GM21528 (cell line): ENCODE data around the gene UNC79.

ENCODE experiments used
- ATAC-seq: cut with Tn5 transposase; IDR thresholded peaks from one replicate; pipeline ENCODE4 v1.9.1; 2021; ENCODE audit warnings: mild to moderate bottlenecking, moderate library complexity; ENCODE audit not compliant: unreplicated experiment, low FRiP score

Gene UNC79

GRCh38 chr14:93702946-93703345 is 272.2 kb downstream of the UNC79 start:
- no peak for ATAC-seq

- no peak for ATAC-seq
These were observed 273.2 kb downstream of the UNC79 start for GRCh38 chr14:93703941-93704340.

DNA sequence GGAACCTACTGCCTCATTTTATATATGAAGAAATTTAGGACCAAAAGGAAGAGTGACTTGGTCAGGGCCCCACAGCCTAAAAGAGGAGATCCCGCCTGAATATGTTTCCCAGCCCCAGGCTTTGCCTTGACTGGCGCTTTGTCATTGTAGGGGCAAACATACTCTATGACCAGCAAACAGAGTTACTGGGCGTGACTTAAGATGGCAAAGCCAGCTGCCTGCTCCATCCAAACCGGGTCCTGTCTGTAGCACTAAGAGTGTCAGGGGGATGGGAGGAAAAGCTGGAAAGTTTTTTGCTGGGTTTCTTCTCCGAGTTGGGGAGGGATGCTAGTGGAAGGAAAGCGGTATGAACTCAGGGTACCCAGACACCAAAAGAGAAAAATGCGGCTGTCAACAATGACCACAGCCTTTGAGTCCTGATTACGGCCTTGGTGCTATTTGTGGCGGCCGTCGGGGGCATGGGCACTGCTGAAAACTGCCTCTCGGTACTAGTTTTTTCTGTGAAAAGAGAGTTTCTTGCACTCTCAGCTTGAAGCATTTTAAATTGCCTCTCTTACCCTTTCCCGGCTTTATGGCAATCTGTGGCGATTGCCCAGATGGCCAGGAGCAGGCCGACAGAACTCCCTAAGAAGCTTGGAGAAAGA is 274.9 kb downstream of the UNC79 start:
- no peak for ATAC-seq

DNA sequence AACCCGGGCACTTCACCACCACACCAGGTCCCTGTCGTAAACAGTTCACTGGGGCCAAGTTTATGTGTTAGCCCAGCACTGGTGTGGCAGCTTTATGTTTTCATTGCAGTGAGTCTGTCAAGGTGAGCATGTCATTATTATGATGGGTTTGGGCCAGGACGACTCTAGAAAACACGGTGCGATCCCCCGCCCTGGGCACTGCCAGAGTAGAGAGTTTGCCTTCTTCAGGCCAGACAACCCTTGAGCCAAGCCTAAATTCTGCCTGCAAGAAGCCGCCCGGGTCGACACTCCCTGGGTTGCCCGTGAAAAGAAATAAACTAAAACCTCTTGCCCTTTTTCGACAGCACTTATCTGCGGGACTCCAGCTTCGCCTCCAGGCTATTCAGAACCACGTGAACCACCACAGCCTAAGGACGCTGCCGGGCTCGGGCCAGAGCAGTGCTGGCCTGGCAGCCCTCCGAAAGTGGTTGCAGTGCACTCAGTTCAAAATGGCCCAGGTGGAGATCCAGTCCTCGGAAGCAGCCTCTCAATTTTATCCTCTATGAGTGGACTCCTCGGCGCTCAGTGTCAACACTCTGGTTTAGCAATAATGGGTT is 275.7 kb downstream of the UNC79 start:
- ATAC-seq: no peak

DNA sequence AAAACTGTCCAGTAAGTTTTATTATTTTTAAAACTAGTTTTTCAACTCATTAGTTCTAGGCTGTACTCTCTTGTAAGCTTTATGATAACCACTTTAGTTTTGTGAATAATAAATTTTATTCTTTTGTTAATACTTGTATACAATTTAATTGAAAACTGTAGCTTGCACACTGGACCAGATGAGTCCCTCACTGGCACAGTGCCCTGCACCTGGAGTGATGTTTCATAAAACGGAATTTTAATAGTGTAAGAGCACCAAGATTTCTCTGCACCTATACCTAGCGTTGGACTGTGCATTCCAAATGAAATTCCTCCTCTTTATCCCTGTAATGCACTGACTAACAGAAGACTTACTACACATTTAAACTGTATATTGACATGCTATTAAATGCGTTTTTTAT is 276.7 kb downstream of the UNC79 start:
- no peak for ATAC-seq

- no peak for ATAC-seq
These were observed 277.6 kb downstream of the UNC79 start for GRCh38 chr14:93708311-93708734.

- ATAC-seq: no peak
These were observed 278.1 kb downstream of the UNC79 start for GRCh38 chr14:93708800-93709199.

- ATAC-seq: no peak
These were observed 278.5 kb downstream of the UNC79 start for GRCh38 chr14:93709249-93709648.

DNA sequence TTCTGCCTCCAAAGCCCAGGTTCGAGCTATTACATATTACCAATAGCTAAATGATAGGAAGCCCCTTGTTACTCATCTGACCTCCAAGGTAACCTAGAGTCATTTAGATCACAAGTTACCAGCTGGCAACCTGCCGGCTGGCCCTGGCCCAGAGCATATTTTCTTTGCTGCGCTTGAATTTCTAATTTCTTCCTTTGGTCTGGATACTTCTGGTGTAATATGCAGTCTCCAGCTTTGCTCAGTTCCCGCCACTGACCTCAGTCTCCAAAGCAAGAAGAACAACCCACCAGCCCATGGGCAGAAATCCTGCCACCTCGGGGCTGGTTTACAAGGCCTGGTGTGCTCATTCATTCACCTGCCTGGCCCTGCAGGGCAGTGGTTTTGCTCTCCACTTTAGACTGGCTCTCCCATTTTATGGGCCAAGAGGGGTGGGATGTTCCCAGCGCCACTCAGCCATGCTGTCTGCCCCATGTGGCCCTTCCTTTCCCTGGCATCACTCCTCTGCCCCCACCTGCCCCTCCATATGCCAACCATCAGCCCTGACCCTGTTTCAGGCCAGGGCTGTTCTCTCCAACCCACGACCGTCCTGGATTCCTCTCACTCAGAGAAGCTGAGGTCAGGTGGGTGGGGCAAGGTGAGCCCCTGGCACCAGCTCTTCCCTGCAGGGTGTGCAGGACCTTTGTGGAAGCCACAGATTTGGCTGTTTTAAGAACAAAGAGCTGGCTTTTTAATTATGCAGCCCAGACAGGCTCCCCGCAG is 281.5 kb downstream of the UNC79 start:
- no peak for ATAC-seq

DNA sequence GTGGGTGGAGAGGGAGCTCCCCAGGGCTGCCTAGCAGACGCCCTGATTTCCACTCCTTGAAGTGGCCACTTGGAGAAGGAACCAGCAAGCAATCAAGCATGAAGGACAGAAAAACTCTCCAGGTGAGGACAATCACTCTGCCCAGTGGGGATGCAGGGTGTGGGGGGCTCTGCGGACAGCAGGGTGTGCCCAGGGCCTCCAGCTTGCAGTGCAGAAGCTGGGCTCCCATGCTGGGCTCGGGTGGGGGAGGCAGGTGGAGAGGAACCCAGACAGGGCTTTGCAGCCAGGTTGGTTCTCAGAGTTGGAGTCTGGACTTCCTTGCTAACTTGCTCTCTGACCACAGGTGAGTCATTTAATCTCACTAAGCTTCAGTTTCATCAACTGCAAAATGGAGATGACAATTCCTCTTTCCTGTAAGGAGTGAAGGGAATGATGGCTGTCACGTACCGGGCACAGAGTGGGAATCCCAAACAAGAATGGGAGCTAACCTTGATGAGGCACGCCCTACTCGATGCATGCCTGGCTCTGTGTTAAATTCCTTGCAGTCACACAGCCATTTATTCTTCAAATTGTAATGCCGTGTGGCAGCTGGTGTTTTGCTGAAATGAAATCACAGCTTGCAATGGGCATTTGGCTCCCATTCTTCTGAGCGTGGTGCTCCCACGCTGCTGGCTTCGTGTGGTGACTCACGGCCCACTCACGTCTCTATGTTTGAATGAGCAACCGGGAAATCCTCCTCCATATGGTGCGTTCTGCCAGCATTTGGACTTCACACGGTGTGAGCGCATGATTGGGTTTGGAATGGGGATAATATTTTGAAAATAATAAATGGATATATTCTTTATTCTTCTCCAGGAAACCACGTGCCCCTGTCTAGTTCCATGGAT is 282.3 kb downstream of the UNC79 start:
- ATAC-seq: no peak

- no peak for ATAC-seq
These were observed 283.1 kb downstream of the UNC79 start for GRCh38 chr14:93713726-93714405.

DNA sequence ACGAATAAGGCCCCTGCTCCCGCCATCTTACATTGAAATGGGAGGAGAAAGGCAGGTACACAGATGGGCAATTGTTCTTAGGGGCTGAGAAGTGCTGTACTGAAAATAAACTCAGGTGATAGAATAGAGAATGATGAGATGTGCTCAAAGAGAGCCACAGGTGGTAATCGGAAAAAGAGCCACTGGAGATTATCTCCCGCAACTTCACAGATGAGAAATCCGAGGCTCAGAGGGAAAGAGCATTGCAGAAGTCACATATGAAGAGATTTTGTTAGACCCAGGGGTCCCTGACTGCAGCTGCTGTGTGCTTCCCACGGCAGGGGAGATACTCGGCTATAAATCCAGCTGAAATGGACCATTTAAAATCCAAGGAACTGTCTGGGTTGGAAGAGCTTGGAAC is 283.9 kb downstream of the UNC79 start:
- ATAC-seq: no peak

DNA sequence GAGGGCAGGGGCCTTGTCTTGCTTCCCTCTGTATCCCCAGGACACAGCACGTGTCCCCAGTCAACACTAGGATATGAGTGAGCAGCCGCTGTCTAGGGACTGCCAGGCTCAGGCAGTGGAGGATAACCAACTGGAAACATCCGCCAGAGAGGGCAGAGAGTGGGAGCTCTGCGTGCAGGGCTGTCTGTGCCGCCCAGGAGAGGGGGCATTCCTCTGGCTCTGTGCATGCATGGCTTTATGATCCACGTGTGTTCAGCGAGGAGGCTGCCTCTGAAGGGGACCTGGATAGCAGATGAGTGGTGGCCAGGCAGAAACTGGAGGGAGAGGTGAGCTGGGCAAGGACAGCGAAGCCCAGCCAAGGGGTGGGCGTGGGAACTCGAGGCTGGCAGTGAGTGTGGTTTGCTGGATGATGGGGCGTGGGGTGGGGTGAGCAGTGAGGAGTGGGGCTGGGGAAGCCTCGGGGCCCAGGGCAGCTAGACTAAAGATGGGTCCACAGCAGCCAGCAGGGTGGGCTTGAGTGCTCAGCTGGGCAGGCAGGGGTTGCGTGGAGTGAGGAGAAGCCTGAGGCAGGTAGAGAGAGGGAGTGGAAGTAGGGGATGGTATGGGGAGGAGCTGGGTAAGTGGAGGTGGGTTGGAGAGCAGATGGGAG is 284.7 kb downstream of the UNC79 start:
- ATAC-seq: no peak

DNA sequence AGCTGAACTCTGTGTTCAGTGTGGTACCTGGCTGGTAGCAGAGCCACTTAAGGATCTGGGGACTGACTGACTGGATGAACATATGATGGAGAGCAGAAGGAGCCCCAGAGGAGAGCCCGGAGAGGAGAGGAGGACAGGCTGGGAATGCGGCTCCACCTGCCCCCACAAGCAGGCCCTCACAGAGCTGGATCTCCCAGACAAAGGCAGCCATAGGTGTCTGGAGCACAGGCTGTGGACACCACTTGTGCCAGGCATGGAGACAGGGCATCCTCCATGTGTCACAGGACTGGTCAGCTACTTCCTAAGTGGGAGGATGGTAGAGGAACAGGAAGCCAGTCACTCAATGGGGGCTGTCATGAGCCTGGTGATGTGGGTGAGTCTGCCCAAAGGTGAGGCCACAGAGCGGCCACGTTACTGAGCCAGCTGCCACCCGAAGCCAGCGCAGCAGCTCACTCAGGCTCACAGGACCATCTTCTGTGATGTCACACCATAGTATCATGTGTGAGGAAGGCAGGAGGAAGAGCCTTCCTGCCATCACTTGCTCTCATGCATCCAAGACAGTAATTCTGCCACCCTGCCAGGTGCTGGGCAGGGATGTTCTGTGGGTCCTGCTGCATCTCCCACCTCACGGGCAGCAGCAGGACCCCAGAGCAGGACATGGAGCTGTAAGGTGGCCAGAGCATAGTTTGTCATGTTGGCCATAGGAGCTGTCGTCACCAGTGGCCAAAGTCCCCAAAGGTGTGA is 285.4 kb downstream of the UNC79 start:
- no peak for ATAC-seq

GRCh38 chr14:93716746-93717667 is 286.3 kb downstream of the UNC79 start:
- no peak for ATAC-seq

DNA sequence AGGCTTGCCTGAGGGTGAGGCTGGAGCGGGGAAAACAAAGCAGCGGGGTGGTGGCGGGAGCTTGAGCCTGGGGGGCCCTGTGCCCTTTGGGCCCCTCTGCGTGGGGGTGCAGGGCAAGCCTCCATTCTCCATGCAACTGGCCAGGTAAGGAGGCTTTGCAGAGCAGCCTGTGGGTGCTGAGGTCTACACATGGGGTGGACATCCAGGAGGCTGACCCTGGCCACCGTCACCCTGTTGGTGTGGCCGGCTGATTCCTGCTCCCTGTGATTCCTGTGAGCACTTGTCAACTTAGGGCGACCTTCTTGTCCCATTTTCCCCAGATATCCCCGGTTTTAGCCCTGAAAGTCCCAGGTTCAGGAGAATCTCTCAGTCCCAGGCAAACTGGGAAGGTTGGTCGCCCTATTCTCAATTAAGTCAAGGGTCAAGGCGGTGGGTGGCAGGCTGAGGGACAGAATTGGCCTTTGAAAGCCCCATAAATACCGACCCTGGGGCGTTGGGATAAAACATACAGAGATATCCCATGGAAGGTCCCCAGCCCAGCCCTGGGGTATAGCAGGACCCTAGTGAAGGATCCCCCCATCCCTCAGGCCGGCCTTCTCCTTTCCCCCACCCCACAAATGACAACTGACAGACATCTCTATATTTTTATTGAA is 287.1 kb downstream of the UNC79 start:
- ATAC-seq: no peak

DNA sequence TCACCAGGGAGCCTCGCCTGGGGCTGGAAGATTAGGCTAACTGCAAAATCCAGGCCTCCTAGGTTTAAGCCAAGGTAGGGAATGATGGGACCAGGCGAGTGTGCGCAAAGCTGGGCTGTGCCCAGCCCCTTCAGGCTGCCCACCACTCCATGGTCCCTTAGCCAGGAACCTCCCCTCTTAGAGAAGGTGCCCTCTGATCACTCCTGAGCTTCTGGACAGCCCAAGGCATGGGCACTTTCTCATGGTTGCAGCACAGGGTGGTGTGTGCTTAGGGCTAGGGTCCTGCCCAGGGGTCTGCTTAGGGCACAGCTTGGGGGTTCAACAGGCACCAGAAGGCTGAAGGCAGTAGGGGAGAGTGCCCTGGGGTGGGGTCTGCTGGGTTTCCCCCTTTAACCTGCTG is 288.5 kb downstream of the UNC79 start:
- ATAC-seq: no peak
